ENCODE data around the gene PCK1.

DNA sequence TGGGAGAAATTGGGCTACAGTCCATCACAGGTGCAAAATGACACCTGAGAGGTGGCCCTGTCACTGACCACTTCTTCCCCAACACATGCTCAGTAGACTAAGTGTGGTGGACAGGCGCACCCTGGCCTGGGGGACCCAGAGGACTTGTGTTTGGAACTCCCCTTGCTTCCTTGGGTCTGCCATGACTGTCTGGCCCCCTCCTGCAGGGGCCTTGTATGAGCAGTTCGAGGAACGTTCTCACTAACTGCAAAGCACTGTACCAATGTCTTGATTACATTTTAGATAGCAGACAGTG, 4.0 kb upstream of the PCK1 start:
- TF ChIP-seq, protein P1, sequence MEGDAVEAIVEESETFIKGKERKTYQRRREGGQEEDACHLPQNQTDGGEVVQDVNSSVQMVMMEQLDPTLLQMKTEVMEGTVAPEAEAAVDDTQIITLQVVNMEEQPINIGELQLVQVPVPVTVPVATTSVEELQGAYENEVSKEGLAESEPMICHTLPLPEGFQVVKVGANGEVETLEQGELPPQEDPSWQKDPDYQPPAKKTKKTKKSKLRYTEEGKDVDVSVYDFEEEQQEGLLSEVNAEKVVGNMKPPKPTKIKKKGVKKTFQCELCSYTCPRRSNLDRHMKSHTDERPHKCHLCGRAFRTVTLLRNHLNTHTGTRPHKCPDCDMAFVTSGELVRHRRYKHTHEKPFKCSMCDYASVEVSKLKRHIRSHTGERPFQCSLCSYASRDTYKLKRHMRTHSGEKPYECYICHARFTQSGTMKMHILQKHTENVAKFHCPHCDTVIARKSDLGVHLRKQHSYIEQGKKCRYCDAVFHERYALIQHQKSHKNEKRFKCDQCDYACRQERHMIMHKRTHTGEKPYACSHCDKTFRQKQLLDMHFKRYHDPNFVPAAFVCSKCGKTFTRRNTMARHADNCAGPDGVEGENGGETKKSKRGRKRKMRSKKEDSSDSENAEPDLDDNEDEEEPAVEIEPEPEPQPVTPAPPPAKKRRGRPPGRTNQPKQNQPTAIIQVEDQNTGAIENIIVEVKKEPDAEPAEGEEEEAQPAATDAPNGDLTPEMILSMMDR (IDR thresholded peaks at IDR 0.05; ENCODE audit: low read depth, low read length, poor library complexity, severe bottlenecking), result no peak
- no peak for TF ChIP-seq EZH2phosphoT487 (IDR thresholded peaks at IDR 0.05; ENCODE audit: borderline replicate concordance, low read length)

Data from DOHH2 (cell line).